HG03575 (cell line): Measurements from ENCODE around the gene GARIN3.
"Not testable (repeated sequence)": the region's sequence is repeated elsewhere in the genome, so short reads cannot be mapped to it uniquely, and the experiment has no call there.

ENCODE experiments used
- ATAC-seq: cut with Tn5 transposase; IDR thresholded peaks from one replicate; pipeline ENCODE4 v1.9.1; 2021; ENCODE audit not compliant: unreplicated experiment, insufficient number of reproducible peaks, low FRiP score; ENCODE audit errors: extremely low read depth

The GARIN3 gene

DNA sequence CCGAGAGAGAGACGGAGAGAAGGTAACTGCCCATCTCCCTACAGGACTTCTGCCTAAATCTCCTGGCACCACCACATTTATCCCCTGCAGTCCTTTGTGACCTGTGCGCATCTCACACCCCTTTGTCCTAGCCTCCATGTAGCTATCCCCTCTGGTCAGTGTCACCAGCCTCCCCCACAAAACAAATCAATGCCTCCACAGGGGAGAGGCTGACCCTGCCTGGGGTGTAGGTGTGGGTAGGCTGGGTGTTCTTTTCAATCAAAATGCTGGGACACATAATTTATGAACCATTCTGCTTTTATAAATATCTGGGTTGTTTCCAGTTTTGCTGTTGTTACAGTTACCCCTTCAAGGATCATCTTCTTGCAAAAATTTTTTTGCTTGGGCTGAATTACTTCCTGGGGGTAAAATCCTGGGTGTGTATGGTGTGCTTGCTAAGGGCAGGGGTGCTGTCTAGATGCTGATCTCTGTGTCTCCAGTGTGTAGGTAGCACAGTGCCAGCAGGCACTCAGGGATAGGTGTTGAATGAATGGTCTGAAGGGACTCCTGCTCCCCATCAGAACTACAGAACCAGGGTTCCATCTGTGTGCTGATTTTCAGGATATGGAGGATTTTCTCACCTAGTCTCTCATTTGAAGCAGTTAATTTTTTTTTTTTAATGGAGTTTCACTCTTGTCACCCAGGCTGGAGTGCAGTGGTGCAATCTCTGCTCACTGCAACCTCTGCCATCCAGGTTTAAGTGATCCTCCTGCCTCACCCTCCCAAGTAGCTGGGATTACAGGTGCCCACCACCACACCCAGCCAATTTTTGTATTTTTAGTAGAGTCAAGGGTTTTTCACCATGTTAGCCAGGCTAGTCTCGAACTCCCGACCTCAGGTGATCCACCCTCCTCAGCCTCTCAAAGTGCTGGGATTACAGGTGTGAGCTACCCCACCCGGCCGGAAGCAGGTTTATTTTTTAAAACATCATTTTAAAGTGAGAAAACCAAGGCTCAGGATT is at the start of gene GARIN3:
Gene GARIN3, minus strand, starts transcription at position 51 of the 1,000 bp plus-strand sequence. CDS start 96 bp downstream, outside the sequence.
- ATAC-seq, result no peak

DNA sequence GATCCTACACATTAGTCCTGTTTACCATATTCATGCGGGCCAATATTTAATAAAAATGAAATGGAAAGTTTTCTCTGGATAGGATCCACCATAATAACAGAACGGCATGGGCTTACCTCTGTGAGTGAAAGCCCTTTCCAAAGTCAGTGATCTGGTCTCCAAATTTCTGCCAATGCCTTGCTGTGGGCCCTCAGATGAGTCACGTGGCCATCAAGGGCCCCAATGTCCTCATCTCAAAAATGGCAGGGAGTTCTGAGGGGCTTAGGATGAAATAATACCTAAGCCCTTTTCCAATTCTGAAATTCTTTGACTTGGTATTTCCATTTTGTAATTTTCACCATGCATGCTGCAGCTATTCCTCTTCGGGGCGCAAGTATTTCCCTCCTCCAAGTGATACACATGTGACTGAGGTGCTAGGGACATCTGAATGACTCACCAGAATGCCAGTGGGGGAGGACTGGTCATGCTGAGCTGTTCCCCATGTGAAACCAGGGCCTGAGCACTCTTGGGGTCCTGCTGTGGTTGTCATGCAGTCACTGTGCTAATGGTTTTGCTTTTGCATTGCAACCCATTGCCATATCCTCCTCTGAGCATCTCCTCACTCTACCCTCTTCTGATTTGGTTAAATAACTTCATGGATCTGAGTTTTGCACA is 49.6 kb upstream of the GARIN3 start:
- ATAC-seq, result no peak

DNA sequence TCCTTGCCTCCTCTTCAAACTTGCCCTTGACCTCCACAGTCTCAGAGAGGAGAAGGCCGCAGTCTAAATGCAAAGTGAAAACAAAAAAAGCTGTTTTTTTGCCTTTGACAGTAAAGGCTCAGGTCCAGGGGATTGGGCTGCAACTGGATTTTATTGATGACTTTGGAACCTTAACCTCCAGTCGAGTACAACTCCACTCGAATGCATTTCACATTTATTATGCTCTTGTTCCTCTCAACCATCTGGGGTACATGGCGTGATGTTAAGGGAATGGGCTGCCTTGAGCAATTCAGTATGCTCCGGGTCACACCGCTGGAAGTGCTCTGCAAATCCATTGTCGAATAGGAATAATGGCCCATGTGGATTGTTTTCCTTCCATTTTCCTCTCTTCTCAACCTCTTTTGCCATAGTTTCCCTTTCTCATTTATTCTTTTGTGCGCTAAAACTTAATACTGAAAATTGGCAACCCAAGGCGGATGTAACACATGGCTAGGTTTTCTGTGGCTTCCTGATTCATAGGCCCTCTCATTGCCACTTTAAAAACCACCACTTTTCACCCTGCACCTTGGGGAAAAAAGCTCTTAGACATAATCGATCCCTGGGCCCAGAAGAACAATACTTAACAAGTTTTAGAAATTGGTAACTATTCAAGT is 48.9 kb upstream of the GARIN3 start:
- ATAC-seq, result no peak

DNA sequence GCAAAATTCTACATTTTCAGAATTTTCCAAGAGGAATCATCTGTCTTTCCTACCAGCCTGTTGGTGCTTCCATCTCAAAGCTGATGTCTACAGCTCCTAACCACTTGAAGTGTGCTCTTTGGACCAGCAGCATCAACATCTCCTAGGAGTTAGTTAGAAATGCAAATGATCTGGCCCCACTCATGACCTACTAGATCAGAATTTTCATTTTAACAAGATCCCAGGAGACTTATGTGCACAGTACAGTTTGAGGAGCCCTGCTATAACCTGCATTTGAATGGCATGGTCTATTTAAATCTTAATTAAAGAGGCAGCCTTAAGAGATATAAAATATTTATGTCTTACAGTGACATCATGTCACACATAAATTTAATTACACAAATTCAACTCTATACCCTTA is 48.4 kb upstream of the GARIN3 start:
- no peak for ATAC-seq

- no peak for ATAC-seq
These were observed 47.6 kb upstream of the GARIN3 start for GRCh38 chr5:157213527-157214243.

DNA sequence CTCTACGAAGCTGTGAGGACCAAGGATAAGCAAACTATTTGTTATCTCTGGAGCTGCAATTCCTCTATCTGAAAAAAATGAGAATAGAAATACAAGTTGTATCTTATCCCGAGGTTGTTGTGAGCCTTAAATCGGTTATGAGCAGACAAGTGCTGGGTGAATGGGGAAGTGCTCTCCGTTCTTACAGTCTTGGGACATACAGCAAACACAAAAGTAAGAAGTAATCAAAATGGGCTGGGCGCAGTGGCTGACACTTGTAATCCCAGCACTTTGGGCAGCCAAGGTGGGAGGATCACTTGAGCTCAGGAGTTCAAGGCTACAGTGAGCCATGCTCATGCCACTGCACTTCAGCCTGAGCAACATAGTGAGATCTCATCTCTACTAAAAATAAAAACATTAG is 46.2 kb upstream of the GARIN3 start:
- ATAC-seq, result no peak

GRCh38 chr5:157210652-157211051 is 44.6 kb upstream of the GARIN3 start:
- not testable (repeated sequence) for ATAC-seq

GRCh38 chr5:157205708-157206107 is 39.6 kb upstream of the GARIN3 start:
- no peak for ATAC-seq

GRCh38 chr5:157204765-157205164 is 38.7 kb upstream of the GARIN3 start:
- ATAC-seq, result no peak

- ATAC-seq, result no peak
These were observed 37.4 kb upstream of the GARIN3 start for GRCh38 chr5:157203417-157203816.

GRCh38 chr5:157201857-157202256 is 35.8 kb upstream of the GARIN3 start:
- no peak for ATAC-seq

GRCh38 chr5:157198277-157198986 is 32.4 kb upstream of the GARIN3 start:
- ATAC-seq, result no peak

DNA sequence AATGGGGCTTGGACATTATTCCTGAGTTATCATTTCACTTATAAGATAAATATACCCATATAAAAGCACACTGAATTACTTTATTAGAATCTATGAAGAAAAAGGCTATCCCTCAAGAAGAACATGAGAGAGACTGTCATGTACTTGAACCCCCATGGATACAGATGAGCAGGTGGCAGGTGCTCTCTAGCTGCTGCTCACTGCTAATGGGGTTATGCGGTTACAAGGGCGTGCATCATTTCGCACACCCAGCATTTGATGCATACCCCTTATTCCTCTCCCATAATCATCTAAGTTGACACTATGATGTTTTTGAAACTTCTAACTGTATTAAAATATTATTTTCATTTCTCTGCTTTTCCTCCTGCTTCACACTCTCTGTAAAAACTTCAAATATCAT is 31.0 kb upstream of the GARIN3 start:
- ATAC-seq, result no peak

DNA sequence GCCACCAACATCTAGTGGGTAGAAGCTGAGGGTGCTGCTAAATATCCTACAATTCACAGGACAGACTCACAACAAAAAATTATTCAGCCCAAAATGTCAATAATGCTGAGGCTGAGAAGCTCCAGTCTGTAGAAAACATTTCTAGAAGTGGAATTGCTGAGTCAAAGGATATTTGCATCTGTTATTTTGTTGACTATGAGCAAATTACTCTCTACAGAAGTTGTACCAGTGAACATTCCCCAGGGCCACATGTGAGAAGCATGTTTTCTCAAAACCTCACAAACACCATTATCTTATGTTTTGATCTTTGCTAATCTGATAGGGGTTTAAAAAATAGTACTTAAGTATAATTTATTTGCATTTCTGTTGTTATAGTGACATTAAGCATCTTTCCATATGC is 30.0 kb upstream of the GARIN3 start:
- ATAC-seq, result no peak

DNA sequence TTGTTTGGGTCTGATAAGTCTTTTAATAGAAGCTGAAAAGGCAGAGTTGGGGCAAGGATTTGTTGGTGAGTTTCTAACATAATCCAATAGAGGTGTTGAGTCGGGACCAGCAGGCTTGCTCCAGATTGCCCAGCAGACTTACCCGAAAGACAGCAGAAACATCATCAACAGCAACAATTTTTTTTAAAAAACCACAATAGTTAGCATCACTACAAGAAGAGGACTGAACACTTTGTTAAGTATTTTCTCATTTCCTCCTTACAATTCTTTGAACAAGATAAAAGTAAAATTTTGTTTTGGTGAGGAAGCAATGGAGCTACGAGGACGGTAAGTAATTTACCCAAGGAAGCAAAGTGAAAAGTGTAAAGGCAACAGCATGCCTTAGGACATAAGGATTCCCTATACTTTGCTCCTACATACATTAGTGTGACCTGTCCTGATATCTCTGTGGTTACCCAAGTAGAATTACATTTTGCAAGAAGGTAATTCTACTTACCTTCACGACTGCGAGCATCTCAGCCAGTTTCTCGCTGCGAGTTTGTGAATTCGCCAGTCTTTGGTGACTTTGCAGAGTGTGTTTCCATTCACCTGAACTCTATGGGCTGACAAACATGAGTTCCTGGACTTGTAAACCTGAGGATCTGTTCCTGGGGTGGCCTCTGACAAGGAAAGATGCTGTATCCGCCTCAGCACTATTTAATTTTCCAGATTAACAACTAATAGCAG is 27.8 kb upstream of the GARIN3 start:
- ATAC-seq, result no peak

DNA sequence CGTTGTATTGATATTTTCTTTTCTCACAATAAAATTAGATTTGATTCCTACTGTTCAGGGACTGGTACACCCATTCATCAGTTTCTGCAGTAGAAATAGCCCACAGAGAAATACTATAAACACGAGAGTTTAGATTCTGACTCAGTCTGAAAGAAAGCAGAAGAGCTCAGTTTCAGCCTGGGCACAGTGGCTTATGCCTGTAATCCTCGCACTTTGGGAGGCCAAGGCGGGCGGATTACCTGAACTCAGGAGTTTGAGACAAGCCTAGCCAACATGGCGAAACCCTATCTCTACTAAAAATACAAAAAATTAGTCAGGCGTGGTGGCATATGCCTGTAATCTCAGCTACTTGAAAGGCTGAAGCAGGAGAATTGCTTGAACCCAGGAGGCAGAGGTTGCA is 23.2 kb upstream of the GARIN3 start:
- ATAC-seq, result peak; percentile 71

GRCh38 chr5:157188270-157188669 is 22.2 kb upstream of the GARIN3 start:
- no peak for ATAC-seq
